ENCODE data around the gene BTBD6. TPM values are rescaled to one million over a fixed set of nuclear protein-coding genes. Genes with fewer than 3 reads are reported as not detected.

The BTBD6 gene
- total and polyA plus RNA-seq, 2 of the 8 experiments (the other 6 are each of a cell fraction or from before 2014, with no cell fraction given), result 10.1 to 10.2 TPM

GRCh38 chr14:105200641-105201040 lies 47.7 kb upstream of the BTBD6 start:
- H4K8ac ChIP-seq (ENCODE audit: extremely low read depth, insufficient read depth, low read length), result no peak overlapping the region
- H2BK5ac ChIP-seq (ENCODE audit: low read depth, low read length), result no peak overlapping the region
- no peak overlapping the region for H3K4ac ChIP-seq (replicated peaks; ENCODE audit: insufficient read length, low read depth, low read length)
- H3K36me3 ChIP-seq (ENCODE audit: control insufficient read depth in 2 of 4, insufficient read depth in 4 of 4, low read length in 3 of 4), result no peaks in the 10 kb centered on the region
- no peak overlapping the region for H2BK15ac ChIP-seq (ENCODE audit: low read length)
- H3K79me1 ChIP-seq (ENCODE audit: low read depth, low read length), result no peaks in the 10 kb centered on the region
- peaks cover 4% of the 10 kb centered on the region; the same call in 1 of the 2 replicates for H3K23me2 ChIP-seq (ENCODE audit: low read depth, low read length)
- no peak overlapping the region for H3K4me2 ChIP-seq (ENCODE audit: insufficient read depth in 1 of 2, low read depth in 2 of 2, low read length in 2 of 2)
- H4K5ac ChIP-seq (ENCODE audit: insufficient read length, low read depth, low read length), result no peak overlapping the region
- DNase-seq (ENCODE audit: low read depth in 1 of 2, low spot score in 2 of 2) (no peak), FAIRE-seq (no peak)
- no peak overlapping the region for H3K4me3 ChIP-seq (ENCODE audit: extremely low read depth in 1 of 4, insufficient read depth in 2 of 4, low read depth in 3 of 4, low read length in 4 of 4)
- H3K23ac ChIP-seq (ENCODE audit: insufficient read length), result no peak overlapping the region
- H3K9ac ChIP-seq (replicated peaks in 1 of 4; ENCODE audit: extremely low read depth in 1 of 4, low read depth in 3 of 4, low read length in 3 of 4), result no peak overlapping the region
- TF ChIP-seq CTBP2 (IDR thresholded peaks at IDR 0.05; ENCODE audit: borderline replicate concordance, insufficient read depth, insufficient read length, low read length) (no peak), SIX5 (IDR thresholded peaks at IDR 0.05; ENCODE audit: low read depth, low read length) (no peak)
- no peak overlapping the region for H3K18ac ChIP-seq (ENCODE audit: extremely low read depth, low read length)
- peaks cover 3 to 6% of the 10 kb centered on the region in 2 experiments for H4K20me1 ChIP-seq (replicated peaks in 1 of 2; ENCODE audit: control insufficient read depth in 1 of 2, insufficient read depth in 2 of 2, low read length in 2 of 2)
- H3K56ac ChIP-seq (replicated peaks; ENCODE audit: insufficient read length, low read depth, low read length), result no peak overlapping the region
- ChIA-PET CTCF (ENCODE audit: partially characterized antibody) (interaction anchor here (0.5 to 6.2 kb wide), 27 partner anchors 11 to 256 kb away, joined by 3 to 36 read pairs (median 5); partner anchors contain the start of gene BTBD6), POLR2A (ENCODE audit: partially characterized antibody) (no interaction called here)
- H3K4me1 ChIP-seq (replicated peaks in 1 of 4; ENCODE audit: control insufficient read depth in 3 of 4, insufficient read depth in 4 of 4, low read length in 3 of 4), result peaks cover 0 to 20% (median 10%) of the 10 kb centered on the region in 4 experiments; a peak in 5 of 7 replicates
- H3K9me3 ChIP-seq (ENCODE audit: insufficient read depth in 2 of 2, low read depth in 1 of 2, low read length in 1 of 2), result no peaks in the 10 kb centered on the region
- H3K79me2 ChIP-seq (ENCODE audit: control insufficient read depth in 1 of 2, insufficient read depth in 2 of 2, low read length in 2 of 2), result no peaks in the 10 kb centered on the region
- H4K91ac ChIP-seq (replicated peaks; ENCODE audit: insufficient read length, low read length), result no peak overlapping the region
- H2BK120ac ChIP-seq (replicated peaks; ENCODE audit: low read depth, low read length), result no peak overlapping the region
- peaks cover 0 to 21% (median 15%) of the 10 kb centered on the region in 4 experiments; a peak in 5 of 7 replicates for H3K27me3 ChIP-seq (replicated peaks in 1 of 4; ENCODE audit: control insufficient read depth in 3 of 4, extremely low read depth in 1 of 4, insufficient read depth in 3 of 4, low read length in 3 of 4)
- 95% methylated on average over 16 of the region's 16 CpGs; no CpG with 5 or more reads in 1 of the 2 experiments for WGBS, 2 experiments (ENCODE audit: extremely low coverage in 1 of 2, insufficient coverage in 1 of 2, insufficient read length in 1 of 2, insufficient replicate concordance in 2 of 2, low coverage in 1 of 2, low lambda C conversion rate in 2 of 2, missing lambda C conversion rate in 1 of 2)
- H2AK5ac ChIP-seq (ENCODE audit: low read depth, low read length), result no peak overlapping the region
- H3K14ac ChIP-seq (ENCODE audit: insufficient read length), result no peak overlapping the region
- H3K27ac ChIP-seq (ENCODE audit: low read depth, low read length), result no peak overlapping the region
- H2BK12ac ChIP-seq (ENCODE audit: low read depth, low read length), result no peak overlapping the region
- H2BK20ac ChIP-seq (ENCODE audit: low read length), result no peak overlapping the region
- H2AFZ ChIP-seq (ENCODE audit: low read length), result no peak overlapping the region

Measured in H1 (cell line).